Measurements from ENCODE around the gene IP6K3.

The IP6K3 gene

DNA sequence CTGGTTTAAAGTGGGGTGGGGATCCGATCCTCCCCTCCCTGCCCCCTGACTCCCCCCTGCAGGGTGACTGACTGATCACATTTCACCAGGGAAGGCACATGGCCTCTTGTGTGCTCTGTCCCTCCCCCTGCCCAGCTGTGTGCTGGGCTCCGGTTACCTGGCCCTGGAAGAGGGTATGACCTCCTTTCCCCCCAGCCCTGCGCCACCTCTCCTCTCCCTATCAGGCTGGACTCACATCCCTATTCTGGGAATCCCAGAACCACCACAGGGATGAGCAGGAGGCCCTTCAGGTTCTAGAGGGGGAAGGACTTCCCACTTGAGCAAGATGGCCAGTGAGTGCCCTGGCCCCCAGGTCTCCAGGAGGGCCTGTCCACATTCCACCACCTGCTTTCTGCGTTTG lies 2.1 kb upstream of the IP6K3 start:
- no peak overlapping the region for H3K4me3 ChIP-seq (ENCODE audit: low read depth, low read length)
- TF ChIP-seq, protein P1, sequence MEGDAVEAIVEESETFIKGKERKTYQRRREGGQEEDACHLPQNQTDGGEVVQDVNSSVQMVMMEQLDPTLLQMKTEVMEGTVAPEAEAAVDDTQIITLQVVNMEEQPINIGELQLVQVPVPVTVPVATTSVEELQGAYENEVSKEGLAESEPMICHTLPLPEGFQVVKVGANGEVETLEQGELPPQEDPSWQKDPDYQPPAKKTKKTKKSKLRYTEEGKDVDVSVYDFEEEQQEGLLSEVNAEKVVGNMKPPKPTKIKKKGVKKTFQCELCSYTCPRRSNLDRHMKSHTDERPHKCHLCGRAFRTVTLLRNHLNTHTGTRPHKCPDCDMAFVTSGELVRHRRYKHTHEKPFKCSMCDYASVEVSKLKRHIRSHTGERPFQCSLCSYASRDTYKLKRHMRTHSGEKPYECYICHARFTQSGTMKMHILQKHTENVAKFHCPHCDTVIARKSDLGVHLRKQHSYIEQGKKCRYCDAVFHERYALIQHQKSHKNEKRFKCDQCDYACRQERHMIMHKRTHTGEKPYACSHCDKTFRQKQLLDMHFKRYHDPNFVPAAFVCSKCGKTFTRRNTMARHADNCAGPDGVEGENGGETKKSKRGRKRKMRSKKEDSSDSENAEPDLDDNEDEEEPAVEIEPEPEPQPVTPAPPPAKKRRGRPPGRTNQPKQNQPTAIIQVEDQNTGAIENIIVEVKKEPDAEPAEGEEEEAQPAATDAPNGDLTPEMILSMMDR (IDR thresholded peaks at IDR 0.05; ENCODE audit: low read depth, low read length) = no peak
- TF ChIP-seq, protein P2, sequence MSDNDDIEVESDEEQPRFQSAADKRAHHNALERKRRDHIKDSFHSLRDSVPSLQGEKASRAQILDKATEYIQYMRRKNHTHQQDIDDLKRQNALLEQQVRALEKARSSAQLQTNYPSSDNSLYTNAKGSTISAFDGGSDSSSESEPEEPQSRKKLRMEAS (IDR thresholded peaks at IDR 0.05; ENCODE audit: low read depth, low read length) = no peak
- TF ChIP-seq MYC (IDR thresholded peaks at IDR 0.05; ENCODE audit: low read depth, low read length) (no peak), POLR2A (IDR thresholded peaks at IDR 0.05; ENCODE audit: extremely low read depth, insufficient read length) (no peak)

DNA sequence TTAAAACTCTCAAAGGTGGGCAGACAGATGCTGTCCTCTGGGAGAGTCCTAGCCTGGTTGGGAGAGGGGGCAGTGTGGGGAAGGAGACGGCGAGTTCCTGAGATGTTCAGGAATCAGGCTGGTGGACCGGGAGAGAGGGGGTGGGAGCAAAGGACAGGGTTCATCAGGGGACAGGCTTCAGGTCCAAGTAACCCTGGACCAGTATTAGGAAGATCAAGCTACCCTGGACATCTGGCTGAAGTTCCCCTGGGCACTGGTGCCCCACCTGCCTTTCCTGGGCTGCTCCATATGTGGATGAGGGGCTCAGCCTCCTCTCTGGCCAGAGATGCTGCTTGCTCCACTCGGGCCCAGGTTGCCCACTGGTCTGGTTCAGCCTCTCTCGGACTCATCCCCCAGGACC lies 1.1 kb upstream of the IP6K3 start:
- DNase-seq (ENCODE audit: low read depth) = no peak
- TF ChIP-seq, protein P2 (IDR thresholded peaks at IDR 0.05; ENCODE audit: low read depth, low read length) = no peak
- no peak for TF ChIP-seq POLR2A (IDR thresholded peaks at IDR 0.05; ENCODE audit: extremely low read depth, insufficient read length)
- TF ChIP-seq MYC (IDR thresholded peaks at IDR 0.05; ENCODE audit: low read depth, low read length) = no peak
- TF ChIP-seq, protein P1 (IDR thresholded peaks at IDR 0.05; ENCODE audit: low read depth, low read length) = no peak
- H3K4me3 ChIP-seq (ENCODE audit: low read depth, low read length) = no peak overlapping the region

More for the DNA sequence above, 2.1 kb upstream of the IP6K3 start:
- DNase-seq (ENCODE audit: low read depth) = no peak

DNA sequence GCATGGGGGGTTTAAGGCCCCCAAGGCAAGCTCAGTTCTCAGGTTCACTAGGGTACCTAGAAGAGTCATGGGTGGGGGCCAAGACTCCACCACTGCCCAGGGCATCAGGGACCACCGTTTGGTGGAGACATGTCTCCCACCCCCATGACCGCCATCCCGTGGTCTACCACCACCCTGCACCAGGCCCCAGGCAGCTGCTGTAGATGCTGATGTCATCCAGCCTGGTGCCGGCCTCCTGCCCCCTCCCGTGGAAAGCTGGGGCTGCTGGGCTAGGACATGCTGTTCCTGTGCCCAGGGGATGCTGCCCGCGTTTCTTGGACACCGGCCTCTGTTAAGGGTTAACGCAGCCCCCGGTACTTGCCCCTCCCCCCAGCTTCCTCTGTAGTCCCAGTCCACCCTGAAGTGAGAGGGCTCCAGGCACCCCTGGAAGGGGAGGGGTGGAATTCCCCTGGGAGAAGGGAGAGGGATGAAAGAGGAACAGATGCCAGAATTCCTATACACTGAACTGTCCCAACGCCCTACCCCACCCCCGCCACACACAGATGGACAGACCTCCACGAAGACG lies 587 bp downstream of the IP6K3 start:
- H3K4me3 ChIP-seq (ENCODE audit: low read depth, low read length) = no peak overlapping the region
- TF ChIP-seq, protein P1 (IDR thresholded peaks at IDR 0.05; ENCODE audit: low read depth, low read length) = no peak
- no peak for TF ChIP-seq POLR2A (IDR thresholded peaks at IDR 0.05; ENCODE audit: extremely low read depth, insufficient read length)
- no peak for TF ChIP-seq MYC (IDR thresholded peaks at IDR 0.05; ENCODE audit: low read depth, low read length)
- TF ChIP-seq, protein P2 (IDR thresholded peaks at IDR 0.05; ENCODE audit: low read depth, low read length) = no peak
- peak; percentile 41 for DNase-seq (ENCODE audit: low read depth)

DNA sequence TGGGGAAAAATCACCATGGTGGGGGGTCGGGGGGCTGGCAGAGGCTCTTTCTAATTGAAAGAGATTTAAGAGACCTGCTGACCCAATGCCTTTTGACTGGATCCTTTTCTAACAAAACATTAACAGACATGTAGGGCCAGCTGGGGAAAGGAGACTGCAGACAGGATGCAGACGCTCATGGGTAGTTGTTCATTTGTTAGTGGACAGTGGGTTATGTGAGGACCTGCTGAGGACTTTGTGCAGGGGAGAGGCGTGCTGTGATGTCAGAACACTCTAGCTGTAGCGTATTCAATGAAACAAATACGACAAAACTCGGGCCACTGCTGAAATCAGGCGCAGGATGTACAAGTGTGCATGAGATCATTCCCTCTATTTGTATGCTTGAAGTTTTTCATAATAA lies 1.2 kb downstream of the IP6K3 start:
- DNase-seq (ENCODE audit: low read depth) = no peak
- TF ChIP-seq, protein P2 (IDR thresholded peaks at IDR 0.05; ENCODE audit: low read depth, low read length) = no peak
- no peak for TF ChIP-seq MYC (IDR thresholded peaks at IDR 0.05; ENCODE audit: low read depth, low read length)
- TF ChIP-seq, protein P1 (IDR thresholded peaks at IDR 0.05; ENCODE audit: low read depth, low read length) = no peak
- TF ChIP-seq POLR2A (IDR thresholded peaks at IDR 0.05; ENCODE audit: extremely low read depth, insufficient read length) = no peak
- H3K4me3 ChIP-seq (ENCODE audit: low read depth, low read length) = no peak overlapping the region

DNA sequence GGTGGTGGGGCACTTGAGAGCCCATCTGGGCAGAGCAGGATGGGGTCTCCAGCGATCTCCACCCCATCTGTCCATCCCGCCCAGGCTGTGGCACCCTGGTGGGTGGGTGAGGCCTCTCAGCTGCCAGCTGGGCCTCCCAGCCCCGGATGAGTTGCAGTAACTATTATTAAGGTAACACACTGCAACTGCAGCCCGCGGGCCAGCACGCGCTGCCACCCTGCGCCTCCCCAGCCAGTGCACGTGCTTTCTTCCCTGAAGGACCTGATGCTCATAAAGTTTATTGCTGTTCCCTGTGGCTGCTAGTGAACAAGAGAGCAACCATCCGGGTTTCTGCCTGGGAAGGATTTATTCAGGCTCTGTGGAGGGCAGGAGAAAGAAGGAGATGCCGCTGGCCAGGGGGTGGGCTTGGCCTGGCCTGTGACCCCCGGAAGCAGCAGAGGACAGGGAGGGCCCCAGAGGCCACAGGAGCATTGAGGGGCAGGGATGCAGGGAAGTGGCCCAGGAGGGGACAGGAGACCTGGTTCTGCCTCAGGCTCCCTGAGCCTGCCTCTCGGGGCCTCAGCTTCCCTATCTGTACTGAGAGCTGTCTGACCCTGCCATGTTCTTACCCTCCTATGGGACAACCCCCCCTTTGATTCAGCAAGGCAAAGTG lies 1.7 kb downstream of the IP6K3 start:
- no peak for DNase-seq (ENCODE audit: low read depth)
- TF ChIP-seq, protein P1 (IDR thresholded peaks at IDR 0.05; ENCODE audit: low read depth, low read length) = no peak
- TF ChIP-seq, protein P2 (IDR thresholded peaks at IDR 0.05; ENCODE audit: low read depth, low read length) = no peak
- TF ChIP-seq POLR2A (IDR thresholded peaks at IDR 0.05; ENCODE audit: extremely low read depth, insufficient read length) (no peak), MYC (IDR thresholded peaks at IDR 0.05; ENCODE audit: low read depth, low read length) (no peak)
- no peak overlapping the region for H3K4me3 ChIP-seq (ENCODE audit: low read depth, low read length)
